Skin epidermis (tissue), 12 donors: ENCODE measurements around the gene YKT6.

Source experiments
- H3K27ac ChIP-seq, 21 experiments: fragments of 200-600 bp; sonication (generic) in 11 of 21; one replicate each; pipeline ENCODE4 v1.5.0; 2020; ENCODE audit warnings: mild to moderate bottlenecking in 3 of 21, inconsistent platforms in 2 of 21, moderate library complexity in 2 of 21
- H3K4me3 ChIP-seq, 7 experiments: fragments of 200-600 bp; sonication (generic) in 2 of 7; one replicate each; pipeline ENCODE4 v1.5.0; 2020; ENCODE audit warnings: inconsistent platforms in 2 of 7, mild to moderate bottlenecking in 2 of 7, moderate library complexity in 1 of 7

The YKT6 gene

DNA sequence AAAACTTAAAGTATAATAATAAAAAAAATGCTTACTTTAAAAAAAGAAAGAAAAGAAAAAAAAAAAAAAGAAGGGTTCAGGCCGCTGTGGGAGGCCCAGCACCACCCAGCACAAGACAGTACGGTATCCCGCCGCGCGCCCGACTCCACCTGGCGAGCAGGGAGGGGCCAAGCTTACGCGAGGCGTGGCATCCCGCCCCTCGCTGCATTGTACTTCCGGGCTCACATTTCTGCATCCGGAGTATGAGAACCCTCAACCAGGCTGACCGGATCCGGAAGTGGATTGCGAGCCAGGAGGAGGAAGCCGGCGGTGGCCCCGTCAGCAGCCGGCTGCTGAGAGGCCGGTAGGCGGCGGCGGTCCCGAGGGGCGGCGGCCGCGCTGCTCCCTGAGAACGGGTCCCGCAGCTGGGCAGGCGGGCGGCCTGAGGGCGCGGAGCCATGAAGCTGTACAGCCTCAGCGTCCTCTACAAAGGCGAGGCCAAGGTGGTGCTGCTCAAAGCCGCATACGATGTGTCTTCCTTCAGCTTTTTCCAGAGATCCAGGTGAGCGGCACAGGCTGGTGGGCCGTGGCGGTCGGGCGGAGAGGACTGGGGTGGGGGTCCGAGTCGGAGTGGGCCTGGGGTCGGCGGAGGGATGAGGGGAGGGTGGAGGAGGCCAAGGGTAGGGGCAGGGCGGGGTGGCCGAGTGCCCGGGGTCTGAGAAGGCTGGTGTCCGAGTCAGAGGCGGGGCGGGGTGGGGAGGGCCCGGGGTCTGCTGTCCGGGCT, at the start of gene YKT6:
Gene YKT6, plus strand, starts transcription at position 280 of the 763 bp plus-strand sequence. Its CDS starts 158 bp downstream, at position 438.
- H3K4me3 ChIP-seq, result peak within 1 kb of the TSS; percentile 81 to 98 (median 93)
- H3K27ac ChIP-seq, result peak within 1 kb of the TSS; percentile 36 to 97 (median 90)

- Histone ChIP-seq H3K27ac (no peak overlapping the region), H3K4me3 (no peak overlapping the region)
Measured at GRCh38 chr7:44151956-44152355, 48.8 kb upstream of the YKT6 start.

DNA sequence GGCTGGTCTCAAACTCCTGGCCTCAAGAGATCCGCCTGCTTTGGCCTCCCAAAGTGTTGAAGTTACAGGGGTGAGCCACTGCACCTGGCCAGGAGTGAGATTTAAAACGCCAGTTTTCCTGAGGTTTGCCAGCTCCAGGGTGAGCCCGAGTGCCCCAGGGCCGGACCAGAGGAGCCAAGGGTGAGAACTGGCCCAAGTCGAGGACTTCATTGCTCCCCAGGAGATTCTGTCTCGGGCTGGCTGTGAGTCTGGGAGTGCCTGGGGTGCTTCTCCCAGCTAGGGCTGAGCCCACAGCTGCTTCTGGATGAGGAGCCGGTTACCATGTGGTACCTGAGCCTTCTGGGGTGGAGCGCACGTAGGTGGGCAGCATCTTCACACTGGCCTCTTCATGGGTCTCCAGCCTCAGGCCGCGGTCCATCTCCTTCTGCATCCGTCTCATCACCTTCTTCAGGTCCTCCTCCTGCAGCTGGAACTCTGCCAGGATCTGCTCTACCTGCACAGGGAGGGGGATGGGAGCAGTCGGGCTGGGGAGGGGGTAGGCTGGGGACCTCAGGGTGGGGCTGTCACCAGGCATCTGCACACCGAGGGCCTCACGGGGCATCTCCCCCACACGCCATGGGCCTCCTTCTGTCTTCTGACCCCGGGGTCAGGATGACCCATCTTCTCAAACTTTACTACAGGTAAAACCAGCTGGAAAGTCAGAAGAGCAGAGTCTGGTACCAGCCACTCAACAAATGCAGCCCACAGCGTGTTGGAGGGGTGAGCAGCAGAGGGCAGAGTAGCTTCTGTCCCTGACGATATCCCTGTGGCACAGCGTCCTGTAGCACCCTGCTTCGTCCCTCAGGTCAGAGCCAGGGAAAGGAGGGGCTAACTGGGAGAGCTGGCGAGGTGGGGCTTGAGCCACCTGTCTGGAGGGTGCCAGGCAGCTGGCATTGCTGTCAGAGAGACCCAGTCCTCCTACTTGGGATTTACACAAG, 47.5 kb upstream of the YKT6 start:
- Histone ChIP-seq H3K27ac (no peak overlapping the region), H3K4me3 (no peak overlapping the region)

- Histone ChIP-seq H3K27ac (no peak overlapping the region), H3K4me3 (no peak overlapping the region)
Measured at GRCh38 chr7:44153948-44154335, 46.8 kb upstream of the YKT6 start.

DNA sequence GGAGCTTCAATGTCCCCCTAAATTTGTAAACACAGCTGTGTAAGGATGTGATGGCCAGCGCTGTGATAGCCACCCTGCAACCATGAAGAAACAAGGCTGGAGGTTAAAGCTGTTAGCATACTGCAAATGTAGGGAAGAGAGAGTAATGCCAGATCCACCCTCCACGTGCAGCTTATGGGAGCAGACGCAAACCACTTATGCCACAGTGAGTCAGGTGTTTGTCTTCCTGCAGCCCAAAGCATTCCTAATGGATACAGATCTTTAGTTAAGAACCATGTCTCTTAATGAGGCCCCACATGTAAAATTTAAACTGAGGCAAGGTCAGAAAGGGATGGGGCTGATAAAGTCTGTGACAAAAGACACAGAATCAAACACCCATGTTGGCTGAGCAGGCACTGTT, 46.1 kb upstream of the YKT6 start:
- Histone ChIP-seq H3K4me3 (no peak overlapping the region), H3K27ac (no peak overlapping the region)

- no peak overlapping the region for H3K27ac ChIP-seq
- no peak overlapping the region for H3K4me3 ChIP-seq
Measured at GRCh38 chr7:44155191-44156185, 45.3 kb upstream of the YKT6 start.

- H3K4me3 ChIP-seq, result no peak overlapping the region
- H3K27ac ChIP-seq, result no peak overlapping the region
Measured at GRCh38 chr7:44156453-44157010, 44.2 kb upstream of the YKT6 start.

DNA sequence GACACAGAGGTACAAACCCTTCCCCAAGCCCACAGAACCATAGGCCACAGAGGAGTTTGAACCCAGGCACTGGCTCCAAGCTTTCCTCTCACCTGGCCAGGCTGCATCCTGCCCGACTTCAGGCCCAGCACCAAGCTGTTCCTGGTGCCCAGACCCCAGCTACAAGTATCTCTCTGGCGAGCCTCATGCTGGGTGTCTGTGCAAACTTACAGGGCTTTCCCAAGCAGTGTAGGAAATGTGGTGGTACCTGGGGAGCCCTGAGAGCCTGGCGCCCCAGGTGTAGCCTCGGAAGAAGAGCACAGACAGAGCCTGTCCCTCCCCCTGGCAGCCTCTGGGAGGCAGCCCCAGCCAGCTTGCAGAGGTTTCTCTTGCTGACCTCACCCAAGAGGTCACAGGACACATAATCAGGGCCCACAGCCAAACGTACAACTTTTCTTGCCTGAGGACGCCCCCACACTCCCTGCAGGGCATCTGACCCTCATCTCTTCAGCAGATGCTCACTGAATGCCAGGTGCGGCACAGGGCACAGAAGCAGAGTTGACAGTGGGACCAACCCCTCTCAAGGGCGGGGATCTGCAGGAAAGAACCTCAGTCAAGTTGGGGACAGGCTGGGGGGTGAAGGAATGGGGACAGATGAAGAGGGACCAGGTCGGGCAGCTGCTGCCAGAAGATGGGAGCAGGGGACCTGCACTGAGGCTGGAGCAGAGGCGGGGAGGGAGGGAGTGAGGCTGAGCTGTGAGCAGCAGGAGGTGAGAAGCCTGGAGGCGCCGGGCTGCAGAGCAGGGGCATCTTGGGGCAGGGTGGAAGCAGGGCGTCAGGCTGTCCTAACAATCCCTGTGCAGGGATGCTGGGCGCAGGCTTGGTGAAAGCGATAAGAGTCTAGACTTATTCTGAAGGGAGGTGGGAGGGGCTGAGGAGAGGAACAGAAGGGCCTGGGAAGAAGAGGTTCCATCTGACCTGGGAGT, 43.4 kb upstream of the YKT6 start:
- no peak overlapping the region for H3K27ac ChIP-seq

DNA sequence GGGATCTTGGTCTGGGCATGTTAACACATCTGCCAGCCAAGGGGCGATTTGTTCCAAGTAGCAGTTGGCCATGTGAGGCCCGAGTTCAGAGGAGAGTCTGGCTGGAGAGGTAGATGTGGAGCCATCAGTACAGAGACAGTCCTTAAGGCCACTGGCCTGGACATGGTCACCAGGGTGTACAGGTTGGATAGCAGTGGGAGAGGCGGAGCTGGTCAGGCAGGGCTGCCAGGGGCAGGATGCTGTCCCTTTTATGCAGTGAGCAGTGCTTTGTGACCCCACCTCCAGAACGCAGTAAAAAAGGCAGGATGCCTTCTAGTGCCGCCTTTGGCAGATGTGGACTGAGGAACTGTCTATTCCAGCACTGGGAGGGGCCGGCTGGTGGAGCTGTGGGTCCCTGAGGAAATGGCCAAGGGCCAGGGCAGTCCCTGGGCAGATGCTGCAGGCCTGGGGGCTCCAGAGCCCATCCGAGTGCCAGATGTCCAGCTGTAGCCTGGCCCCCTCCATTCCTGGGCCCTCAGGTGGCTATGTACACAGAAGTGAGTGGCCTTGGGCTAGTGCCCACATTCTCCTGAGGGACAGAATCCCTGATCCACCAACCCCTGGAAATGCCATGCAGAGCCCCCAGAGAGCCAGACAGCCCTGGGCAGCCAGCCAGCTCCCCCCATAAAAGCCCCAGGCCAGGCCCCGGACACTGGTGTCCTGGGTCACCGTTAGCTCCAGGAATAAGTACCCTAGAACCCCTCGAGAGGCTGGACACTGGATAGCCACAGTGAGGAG, 42.5 kb upstream of the YKT6 start:
- no peak overlapping the region for H3K27ac ChIP-seq
- H3K4me3 ChIP-seq, result no peak overlapping the region

More for the DNA sequence above, 43.4 kb upstream of the YKT6 start:
- no peak overlapping the region for H3K4me3 ChIP-seq

DNA sequence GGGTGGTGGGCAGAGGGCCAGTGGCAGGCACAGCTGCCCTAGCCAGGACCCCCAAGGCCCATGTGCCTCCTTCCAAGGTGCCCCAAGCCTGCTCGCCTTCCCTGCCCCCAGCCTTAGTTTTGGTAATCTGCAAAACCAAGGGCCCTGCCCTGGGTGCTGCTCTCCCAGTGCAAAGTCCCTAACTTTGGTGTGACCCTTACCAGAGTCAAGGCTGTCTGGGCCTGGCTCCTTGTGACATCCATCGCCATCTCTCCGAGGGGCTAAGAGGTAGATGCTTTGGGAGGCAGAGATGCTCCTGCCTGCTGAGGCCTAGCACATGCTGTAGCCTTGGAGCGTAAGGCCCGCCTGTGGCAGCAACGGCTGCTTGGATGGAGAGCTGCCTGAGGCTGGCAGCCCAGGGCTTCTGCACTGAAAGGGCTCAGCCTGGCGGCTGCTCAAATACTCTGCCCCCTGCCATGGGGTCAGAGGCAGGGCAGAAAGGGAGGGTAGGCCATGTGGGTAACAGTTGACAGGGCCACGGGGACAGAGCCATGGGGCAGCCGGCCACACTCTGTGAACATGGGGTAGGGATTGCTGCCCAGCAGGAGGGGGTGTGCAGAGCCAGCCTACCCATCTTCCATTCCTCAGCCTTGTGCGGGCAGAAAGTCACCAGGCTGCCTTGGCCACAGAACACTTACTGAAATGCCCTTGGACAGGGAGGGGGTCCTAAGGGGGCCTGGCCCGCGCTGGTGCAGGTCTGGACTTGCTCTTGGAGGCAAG, 41.7 kb upstream of the YKT6 start:
- H3K27ac ChIP-seq, result no peak overlapping the region
- H3K4me3 ChIP-seq, result no peak overlapping the region

DNA sequence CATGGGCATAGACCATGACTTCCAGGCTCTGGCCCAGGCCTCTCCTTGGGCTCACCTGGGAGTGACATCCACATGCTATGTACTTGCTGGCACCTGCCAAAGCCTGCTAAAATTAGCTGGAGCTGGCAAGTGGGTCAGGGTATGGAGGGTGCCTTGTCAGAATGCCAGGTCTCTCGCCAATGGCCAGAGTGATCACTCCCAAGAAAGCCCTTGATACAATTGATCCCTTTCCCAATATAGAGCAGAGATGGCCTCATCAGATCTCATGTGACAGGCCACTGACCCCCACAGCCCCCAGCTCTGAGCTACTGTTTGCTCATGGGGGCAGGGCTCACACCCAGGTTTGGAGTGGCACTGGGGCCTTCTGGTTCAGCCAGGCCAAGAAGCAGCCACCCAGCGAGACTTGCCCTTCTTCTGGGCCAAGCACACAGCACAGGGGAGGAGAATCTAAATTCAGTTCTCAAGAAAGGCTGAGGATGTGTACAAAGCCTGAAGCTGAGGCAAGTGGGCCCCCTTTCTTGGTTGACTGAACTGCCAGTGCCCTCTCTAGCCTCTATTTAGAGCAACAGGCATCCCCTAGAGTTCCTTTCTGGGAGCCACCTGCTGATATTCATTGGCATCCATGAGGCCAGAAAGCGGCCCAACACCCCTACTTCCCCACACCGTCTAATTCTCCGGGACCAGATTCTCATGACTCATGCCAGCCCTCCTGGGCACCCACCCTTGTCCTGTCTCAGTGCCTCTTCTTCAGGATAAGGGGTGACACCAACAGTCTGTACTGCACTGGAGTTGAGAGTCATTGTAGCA, 40.8 kb upstream of the YKT6 start:
- H3K27ac ChIP-seq, result no peak overlapping the region
- no peak overlapping the region for H3K4me3 ChIP-seq

DNA sequence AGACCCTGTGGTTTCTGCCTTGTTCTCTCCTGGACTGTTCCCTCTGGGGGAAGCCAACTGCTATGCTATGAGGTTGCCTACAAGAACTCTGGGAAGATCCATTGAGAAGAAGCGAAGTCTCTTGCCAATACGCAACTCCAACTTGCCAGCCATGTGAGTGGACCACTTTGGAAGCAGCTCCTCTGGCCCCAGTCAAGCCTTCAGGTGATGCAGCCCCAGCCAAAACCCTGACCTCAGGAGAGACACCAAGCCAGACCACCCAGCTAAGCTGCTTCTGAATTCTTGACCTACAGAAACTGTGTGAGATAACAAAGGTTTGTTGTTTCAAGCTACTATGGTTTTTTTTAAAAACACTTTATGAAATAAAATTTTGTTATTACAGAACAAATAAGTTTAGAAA, 39.4 kb upstream of the YKT6 start:
- no peak overlapping the region for H3K27ac ChIP-seq
- H3K4me3 ChIP-seq, result no peak overlapping the region

DNA sequence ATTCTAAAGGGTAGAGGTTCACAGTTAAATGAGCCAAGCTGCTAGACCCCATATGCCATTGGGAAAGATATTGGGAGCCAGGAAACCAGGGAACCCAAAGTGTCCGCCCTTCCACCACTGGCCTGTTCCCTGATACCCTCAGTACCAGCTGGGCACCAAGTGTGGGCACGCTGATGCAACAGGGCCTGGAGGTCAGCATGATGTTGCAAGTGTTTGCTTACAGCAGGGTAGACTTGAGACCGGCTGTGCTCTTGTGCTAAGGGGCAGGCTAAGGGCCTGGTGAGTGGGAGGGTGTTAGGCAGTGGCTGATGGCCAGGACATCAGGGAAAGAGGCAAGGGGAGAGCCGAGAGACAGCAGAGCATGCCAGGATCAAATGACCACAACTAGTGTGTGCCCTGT, 38.6 kb upstream of the YKT6 start:
- H3K4me3 ChIP-seq, result no peak overlapping the region
- no peak overlapping the region for H3K27ac ChIP-seq

GRCh38 chr7:44162785-44163395, 37.9 kb upstream of the YKT6 start:
- Histone ChIP-seq H3K4me3 (no peak overlapping the region), H3K27ac (no peak overlapping the region)

- Histone ChIP-seq H3K27ac (no peak overlapping the region), H3K4me3 (no peak overlapping the region)
Measured at GRCh38 chr7:44163591-44163990, 37.2 kb upstream of the YKT6 start.

- H3K27ac ChIP-seq, result no peak overlapping the region
Measured at GRCh38 chr7:44167920-44168319, 32.9 kb upstream of the YKT6 start.

More at GRCh38 chr7:44167920-44168319, 32.9 kb upstream of the YKT6 start:
- no peak overlapping the region for H3K4me3 ChIP-seq
